IMR-90 (cell line): ENCODE data around the gene PI4KA. TPM values are rescaled to one million over a fixed set of nuclear protein-coding genes. Genes with fewer than 3 reads are reported as not detected.

ENCODE experiments used
- ATAC-seq: fragments of 200-7000 bp; cut with Tn5 transposase; 2 replicates; pipeline ENCODE4 v1.9.1; 2020; ENCODE audit warnings: low read depth, mild to moderate bottlenecking, moderate library complexity
- BruUV-seq: library from RNA; stranded (reverse); fragments of 400-500 nt; replicated peaks from 2 replicates; lab custom pipeline; 2021; lab: Mats Ljungman, UMichigan
- CTCF ChIA-PET: fragments of 300-600 bp; formaldehyde crosslinking; extraction: SDS; loops from one replicate; lab custom pipeline; 2021; ENCODE audit warnings: antibody characterized with exemption; lab: Yijun Ruan, JAX
- POLR2A ChIA-PET: fragments of 300-600 bp; sonication (Branson Sonifier 250); formaldehyde crosslinking; loops from one replicate; lab custom pipeline; 2022; ENCODE audit warnings: antibody characterized with exemption; ENCODE audit not compliant: unreplicated experiment; lab: Charles Lee
- DNase-seq: peaks from one replicate; pipeline ENCODE4 v3.0.0; 2013
- H2AFZ ChIP-seq: replicated peaks from 2 replicates; pipeline ENCODE3; 2013; ENCODE audit warnings: low read length, mild to moderate bottlenecking; ENCODE audit not compliant: poor library complexity
- H2AK5ac ChIP-seq: 2 replicates; pipeline ENCODE4 v1.6.1; 2013; ENCODE audit warnings: low read depth, low read length, inconsistent platforms
- H2AK9ac ChIP-seq: replicated peaks from 2 replicates; pipeline ENCODE3; 2013; ENCODE audit warnings: mild to moderate bottlenecking, low read depth, low read length, moderate library complexity; ENCODE audit not compliant: poor library complexity
- H2BK120ac ChIP-seq: 2 replicates; pipeline ENCODE4 v1.6.1; 2013; ENCODE audit warnings: low read depth, low read length, inconsistent platforms
- H2BK15ac ChIP-seq: 3 replicates; pipeline ENCODE4 v1.6.1; 2013; ENCODE audit warnings: low read depth, low read length, inconsistent platforms
- H2BK20ac ChIP-seq: 2 replicates; pipeline ENCODE4 v1.6.1; 2013; ENCODE audit warnings: low read depth, mild to moderate bottlenecking, inconsistent platforms, low read length, moderate library complexity
- H2BK5ac ChIP-seq: 2 replicates; pipeline ENCODE4 v1.6.1; 2013; ENCODE audit warnings: mild to moderate bottlenecking, low read depth, low read length, inconsistent platforms; ENCODE audit not compliant: poor library complexity, severe bottlenecking
- H3K14ac ChIP-seq: replicated peaks from 2 replicates; pipeline ENCODE4 v1.6.1; 2013; ENCODE audit warnings: low read depth, low read length, inconsistent platforms
- H3K18ac ChIP-seq: 2 replicates; pipeline ENCODE4 v1.6.1; 2013; ENCODE audit warnings: low read depth, low read length, control low read depth
- H3K23ac ChIP-seq: 2 replicates; pipeline ENCODE4 v1.6.1; 2013; ENCODE audit warnings: low read depth, low read length, inconsistent platforms
- H3K27ac ChIP-seq: 2 replicates; pipeline ENCODE4 v1.5.1; 2013; ENCODE audit warnings: mild to moderate bottlenecking, control low read depth, low read length; ENCODE audit not compliant: insufficient read depth
- H3K27me3 ChIP-seq: 2 replicates; pipeline ENCODE4 v1.6.1; 2013; ENCODE audit warnings: low read length; ENCODE audit not compliant: control insufficient read depth, insufficient read depth
- H3K36me3 ChIP-seq: 2 replicates; pipeline ENCODE4 v1.6.1; 2013; ENCODE audit warnings: low read length, mixed read lengths; ENCODE audit not compliant: control insufficient read depth, insufficient read depth
- H3K4ac ChIP-seq: 2 replicates; pipeline ENCODE4 v1.6.1; 2013; ENCODE audit warnings: low read depth, low read length, inconsistent platforms
- H3K4me1 ChIP-seq: 2 replicates; pipeline ENCODE4 v1.6.1; 2013; ENCODE audit warnings: low read length, mixed read lengths; ENCODE audit not compliant: control insufficient read depth, insufficient read depth
- H3K4me2 ChIP-seq: 2 replicates; pipeline ENCODE4 v1.6.1; 2013; ENCODE audit warnings: low read depth, mild to moderate bottlenecking, control low read depth, low read length, moderate library complexity
- H3K4me3 ChIP-seq: 2 replicates; pipeline ENCODE4 v1.5.1; 2013; ENCODE audit warnings: low read depth, mild to moderate bottlenecking, control low read depth, low read length, moderate library complexity; ENCODE audit not compliant: insufficient read depth
- H3K56ac ChIP-seq: 2 replicates; pipeline ENCODE4 v1.6.1; 2013; ENCODE audit warnings: low read length, inconsistent platforms; ENCODE audit not compliant: insufficient read depth; ENCODE audit errors: extremely low read depth
- H3K79me1 ChIP-seq, 2 experiments: 2 replicates each; pipeline ENCODE4 v1.6.1; 2013; ENCODE audit warnings: low read length in 2 of 2, inconsistent platforms in 1 of 2, low read depth in 1 of 2
- H3K9ac ChIP-seq: 2 replicates; pipeline ENCODE4 v1.6.1; 2013; ENCODE audit warnings: low read depth, low read length, control low read depth
- H3K9me1 ChIP-seq: 2 replicates; pipeline ENCODE4 v1.6.1; 2013; ENCODE audit warnings: low read length, inconsistent platforms; ENCODE audit not compliant: insufficient read depth
- H3K9me3 ChIP-seq: 2 replicates; pipeline ENCODE4 v1.6.1; 2013; ENCODE audit warnings: low read length; ENCODE audit not compliant: control insufficient read depth, insufficient read depth
- H4K20me1 ChIP-seq: 2 replicates; pipeline ENCODE4 v1.6.1; 2013; ENCODE audit warnings: low read length, inconsistent platforms; ENCODE audit not compliant: insufficient read depth
- H4K5ac ChIP-seq: 2 replicates; pipeline ENCODE4 v1.6.1; 2013; ENCODE audit warnings: mild to moderate bottlenecking, low read depth, low read length, control low read depth
- H4K8ac ChIP-seq, 2 experiments: 2 replicates each; pipeline ENCODE4 v1.6.1; 2013; ENCODE audit warnings: low read depth in 2 of 2, low read length in 2 of 2, control low read depth in 1 of 2, inconsistent platforms in 1 of 2
- H4K91ac ChIP-seq: 2 replicates; pipeline ENCODE4 v1.6.1; 2013; ENCODE audit warnings: low read depth, low read length, inconsistent platforms; ENCODE audit not compliant: insufficient read depth
- CEBPB ChIP-seq: IDR thresholded peaks from 2 replicates; pipeline ENCODE4 v1.6.1; 2012; ENCODE audit warnings: low read depth, low read length, improper control_type of control experiment
- CHD1 ChIP-seq: IDR thresholded peaks from 2 replicates; pipeline ENCODE4 v1.6.1; 2012; ENCODE audit warnings: low read depth, low read length, improper control_type of control experiment
- MAZ ChIP-seq: IDR thresholded peaks from 2 replicates; pipeline ENCODE4 v1.6.1; 2012; ENCODE audit warnings: low read depth, mild to moderate bottlenecking, low read length, improper control_type of control experiment, moderate library complexity, borderline replicate concordance
- MXI1 ChIP-seq: IDR thresholded peaks from 2 replicates; pipeline ENCODE4 v1.6.1; 2012; ENCODE audit warnings: low read depth, mild to moderate bottlenecking, low read length, moderate library complexity, borderline replicate concordance
- POLR2A ChIP-seq: IDR thresholded peaks from 2 replicates; pipeline ENCODE4 v1.6.1; 2012; ENCODE audit warnings: mild to moderate bottlenecking, low read depth, low read length
- RAD21 ChIP-seq: IDR thresholded peaks from 2 replicates; pipeline ENCODE4 v1.6.1; 2012; ENCODE audit warnings: low read length, improper control_type of control experiment
- RCOR1 ChIP-seq: IDR thresholded peaks from 2 replicates; pipeline ENCODE4 v1.6.1; 2012; ENCODE audit warnings: mild to moderate bottlenecking, low read length, improper control_type of control experiment; ENCODE audit not compliant: insufficient replicate concordance
- RFX5 ChIP-seq: IDR thresholded peaks from 2 replicates; pipeline ENCODE4 v1.8.0; 2012; ENCODE audit warnings: low read depth, mild to moderate bottlenecking, low read length, moderate library complexity
- SMC3 ChIP-seq: fragments of 150-350 bp; IDR thresholded peaks from 2 replicates; pipeline ENCODE4 v1.6.1; 2016; ENCODE audit warnings: low read depth, mild to moderate bottlenecking, antibody characterized with exemption, low read length, moderate library complexity
- USF2 ChIP-seq: fragments of 150-350 bp; IDR thresholded peaks from 2 replicates; pipeline ENCODE4 v1.6.1; 2017; ENCODE audit warnings: mild to moderate bottlenecking, antibody characterized with exemption, low read length, low read depth
- WGBS, 2 experiments: methylation state at CpG; one replicate each; pipeline versions ENCODE4 v1.1.5 to v1.1.7; 2013; ENCODE audit warnings: missing lambda C conversion rate in 2 of 2; ENCODE audit not compliant: insufficient read length in 1 of 2; ENCODE audit errors: extremely low coverage in 2 of 2; 5-methylcytosine and 5-hydroxymethylcytosine counted together
- dilution Hi-C: fragments of 300-500 bp; cut with HindIII; formaldehyde crosslinking; loops from one replicate; pipeline ENCODE4 v1.14.3; 2018; ENCODE audit warnings: low sequenced_read_pairs; ENCODE audit not compliant: unreplicated experiment
- in situ Hi-C: fragments of 300-500 bp; cut with MboI; formaldehyde crosslinking; loops from 3 replicates; pipeline ENCODE4 v1.14.3; 2019; ENCODE audit warnings: low sequenced_read_pairs, inconsistent platforms, mixed read lengths
- intact Hi-C: fragments of 100-400 bp; cut with micrococcal nuclease; formaldehyde crosslinking; loops from 2 replicates; pipeline ENCODE4 v1.10.0; 2022
- polyA plus RNA-seq, 3 experiments: library from polyadenylated mRNA; depleted of rRNA; stranded (reverse); fragments of >200 nt; gene quantifications; 2 replicates each; pipeline ENCODE4 v1.2.3, GENCODE V29; 2012; ENCODE audit warnings: low replicate concordance in 1 of 3
- total RNA-seq: library from RNA; depleted of rRNA; stranded (reverse); fragments of >200 nt; gene quantifications from 2 replicates; pipeline ENCODE4 v1.2.3, GENCODE V29; 2012
- TF ChIP-seq, protein P1 (sequence below): fragments of 150-350 bp; IDR thresholded peaks from 2 replicates; pipeline ENCODE4 v1.6.1; 2016; ENCODE audit warnings: low read depth, mild to moderate bottlenecking, low read length, moderate library complexity, borderline replicate concordance

Gene PI4KA
- total and polyA plus RNA-seq, 2 of the 4 experiments (the other 2 are of a cell fraction), result 16.8 to 35.5 TPM

DNA sequence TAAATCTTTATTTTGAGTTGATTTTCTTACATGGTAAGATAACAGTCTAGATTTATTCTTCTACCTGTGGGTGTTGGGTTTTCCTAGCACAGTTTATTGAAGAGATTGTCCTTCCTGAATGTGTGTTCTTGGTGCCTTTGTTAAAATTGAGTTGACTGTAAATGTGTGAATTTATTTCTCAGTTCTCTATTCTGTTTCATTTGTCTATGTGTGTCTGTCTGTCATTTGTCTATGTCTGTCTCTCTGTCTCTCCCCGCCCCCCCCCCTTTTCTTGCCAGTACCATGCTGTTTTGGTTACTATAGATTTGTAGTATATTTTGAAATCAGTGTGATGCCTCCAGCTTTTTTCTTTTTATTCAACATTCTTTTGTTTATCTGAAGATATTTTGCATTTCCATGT is 199.4 kb downstream of the PI4KA start:
- Histone ChIP-seq H3K9me1 (0 out of 2 replicates have a peak, but pooled peaks cover 2% of the 10 kb centered on the region), H4K91ac (no peak overlapping the region), H3K4me2 (no peak overlapping the region), H2AK5ac (no peak overlapping the region), H2BK20ac (no peak overlapping the region), H2BK5ac (no peak overlapping the region), H3K56ac (no peak overlapping the region), H2BK120ac (no peak overlapping the region), H4K5ac (no peak overlapping the region), H3K23ac (no peak overlapping the region), H3K4ac (no peak overlapping the region), H3K9me3 (no peaks in the 10 kb centered on the region), H2AK9ac (no peak overlapping the region), H4K8ac (no peak overlapping the region), H3K9ac (no peak overlapping the region), H3K4me3 (no peak overlapping the region), H3K14ac (no peak overlapping the region), H3K18ac (no peak overlapping the region), H3K27ac (no peak overlapping the region), H3K36me3 (no peaks in the 10 kb centered on the region), H3K4me1 (peaks cover 1% of the 10 kb centered on the region; the same call in 1 of the 2 replicates), H4K20me1 (no peaks in the 10 kb centered on the region), H3K79me1 (no peaks in the 10 kb centered on the region), H2AFZ (no peak overlapping the region), H3K27me3 (peaks cover 27% of the 10 kb centered on the region), H2BK15ac (no peak overlapping the region)
- ATAC-seq, result no peak
- ChIA-PET CTCF (interaction anchor here (0.8 kb wide), 1 partner anchor 15 kb away, joined by 4 read pairs; no protein-coding TSS in a partner anchor), POLR2A (interaction anchor here (0.6 kb wide), 1 partner anchor 43 kb away, joined by 6 read pairs; no protein-coding TSS in a partner anchor)
- no peak for DNase-seq
- intact Hi-C loops (no loop called here), in situ Hi-C loops (no loop called here), dilution Hi-C loops (no loop called here)
- TF ChIP-seq CEBPB (no peak), USF2 (no peak), RFX5 (no peak), CHD1 (no peak), SMC3 (no peak), RAD21 (no peak), RCOR1 (no peak), POLR2A (no peak), MXI1 (no peak), MAZ (no peak)
- TF ChIP-seq, protein P1, sequence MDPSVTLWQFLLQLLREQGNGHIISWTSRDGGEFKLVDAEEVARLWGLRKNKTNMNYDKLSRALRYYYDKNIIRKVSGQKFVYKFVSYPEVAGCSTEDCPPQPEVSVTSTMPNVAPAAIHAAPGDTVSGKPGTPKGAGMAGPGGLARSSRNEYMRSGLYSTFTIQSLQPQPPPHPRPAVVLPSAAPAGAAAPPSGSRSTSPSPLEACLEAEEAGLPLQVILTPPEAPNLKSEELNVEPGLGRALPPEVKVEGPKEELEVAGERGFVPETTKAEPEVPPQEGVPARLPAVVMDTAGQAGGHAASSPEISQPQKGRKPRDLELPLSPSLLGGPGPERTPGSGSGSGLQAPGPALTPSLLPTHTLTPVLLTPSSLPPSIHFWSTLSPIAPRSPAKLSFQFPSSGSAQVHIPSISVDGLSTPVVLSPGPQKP, result no peak
- BruUV-seq, result no TSS peak
- no CpG with 5 or more reads among the region's 1 CpG for WGBS, 2 experiments
